GM21360 (cell line): ENCODE measurements around the gene NUMA1.
A peak's percentile ranks its signal among the peaks of the same experiment; 100 is the strongest.

Source experiments
- ATAC-seq: cut with Tn5 transposase; IDR thresholded peaks from one replicate; pipeline ENCODE4 v1.9.1; 2021; ENCODE audit warnings: mild to moderate bottlenecking, moderate library complexity; ENCODE audit not compliant: unreplicated experiment

NUMA1 gene

DNA sequence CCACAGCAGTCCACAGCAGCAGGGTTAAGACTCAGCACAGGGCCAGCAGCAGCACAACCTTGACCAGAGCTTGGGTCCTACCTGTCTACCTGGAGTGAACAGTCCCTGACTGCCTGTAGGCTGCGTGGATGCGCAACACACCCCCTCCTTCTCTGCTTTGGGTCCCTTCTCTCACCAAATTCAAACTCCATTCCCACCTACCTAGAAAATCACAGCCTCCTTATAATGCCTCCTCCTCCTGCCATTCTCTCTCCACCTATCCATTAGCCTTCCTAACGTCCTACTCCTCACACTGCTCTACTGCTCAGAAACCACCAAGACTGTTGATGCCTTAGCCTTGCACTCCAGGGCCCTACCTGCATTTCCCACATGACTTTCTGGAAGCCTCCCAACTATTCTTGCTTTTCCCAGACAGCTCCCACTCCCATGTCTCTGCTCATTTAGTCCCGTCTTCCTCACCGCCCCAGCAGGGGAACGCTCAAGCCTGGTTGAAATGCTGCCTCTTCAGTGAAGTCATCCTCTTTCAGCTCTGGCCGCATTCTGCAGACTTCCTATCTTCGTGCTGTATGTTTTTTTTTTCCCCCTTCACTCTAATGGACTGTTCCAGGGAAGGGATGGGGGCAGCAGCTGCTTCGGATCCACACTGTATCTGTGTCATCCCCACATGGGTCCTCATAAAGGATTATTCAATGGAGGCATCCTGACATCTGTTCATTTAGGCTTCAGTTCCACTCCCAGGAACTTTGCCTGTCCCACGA lies 78.3 kb downstream of the NUMA1 start:
- no peak for ATAC-seq

DNA sequence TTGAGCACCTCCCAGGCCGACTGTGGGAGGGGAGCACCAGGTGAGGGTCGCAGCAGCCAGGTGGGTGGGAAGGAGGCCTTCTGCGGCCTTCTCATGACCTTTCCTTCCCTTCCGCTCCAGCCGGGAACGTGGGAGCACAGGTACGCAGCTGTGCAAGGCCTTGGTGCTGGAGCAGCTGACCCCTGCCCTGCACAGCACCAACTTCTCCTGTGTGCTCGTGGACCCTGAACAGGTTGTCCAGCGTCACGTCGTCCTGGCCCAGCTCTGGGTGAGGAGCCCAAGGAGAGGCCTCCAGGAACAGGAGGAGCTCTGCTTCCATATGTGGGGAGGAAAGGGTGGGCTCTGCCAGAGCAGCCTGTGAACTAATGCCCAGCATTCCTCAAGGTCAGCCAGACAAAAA lies 79.1 kb downstream of the NUMA1 start:
- ATAC-seq = no peak

- ATAC-seq = no peak
These were observed 80.0 kb downstream of the NUMA1 start for GRCh38 chr11:72000202-72000867.

- no peak for ATAC-seq
These were observed 80.5 kb downstream of the NUMA1 start for GRCh38 chr11:71999798-72000197.

GRCh38 chr11:71999362-71999761 lies 81.0 kb downstream of the NUMA1 start:
- no peak for ATAC-seq

DNA sequence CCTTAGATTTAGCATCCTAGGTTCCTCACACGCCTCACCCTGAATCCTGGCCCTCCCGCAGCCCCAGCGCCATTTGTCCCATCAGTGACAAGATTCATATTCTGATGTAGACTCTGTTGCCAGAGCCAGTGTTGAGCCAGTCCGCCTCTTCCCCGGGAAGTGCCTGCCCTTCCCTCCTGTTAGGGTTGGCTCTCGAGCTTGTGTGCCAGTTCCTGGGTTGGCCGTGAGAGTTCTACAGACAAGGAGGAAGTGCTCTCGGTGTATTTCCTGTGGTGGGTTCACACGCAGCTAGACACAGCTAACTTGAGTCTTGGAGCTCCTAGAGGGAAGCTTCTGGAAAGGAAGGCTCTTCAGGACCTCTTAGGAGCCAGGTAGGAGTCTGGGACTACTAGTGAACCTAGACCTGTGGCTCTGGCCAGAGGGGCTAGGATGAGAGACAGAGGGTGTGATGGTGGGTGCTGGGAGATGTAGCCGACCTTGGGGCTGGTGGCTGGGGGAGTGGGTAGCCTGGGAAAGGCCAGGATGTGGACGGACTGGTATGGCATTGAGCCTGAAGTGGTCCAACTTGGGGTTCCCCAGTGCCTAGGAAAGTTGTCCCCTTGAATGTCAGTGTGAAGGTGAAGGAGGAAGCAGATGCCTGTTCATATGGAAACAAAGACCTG lies 81.6 kb downstream of the NUMA1 start, which contains the start of gene IL18BP:
Gene IL18BP (plus strand): TSS at position 261 of the 662 bp plus-strand sequence. CDS start 1,076 bp downstream, outside the sequence.
- ATAC-seq = no peak

DNA sequence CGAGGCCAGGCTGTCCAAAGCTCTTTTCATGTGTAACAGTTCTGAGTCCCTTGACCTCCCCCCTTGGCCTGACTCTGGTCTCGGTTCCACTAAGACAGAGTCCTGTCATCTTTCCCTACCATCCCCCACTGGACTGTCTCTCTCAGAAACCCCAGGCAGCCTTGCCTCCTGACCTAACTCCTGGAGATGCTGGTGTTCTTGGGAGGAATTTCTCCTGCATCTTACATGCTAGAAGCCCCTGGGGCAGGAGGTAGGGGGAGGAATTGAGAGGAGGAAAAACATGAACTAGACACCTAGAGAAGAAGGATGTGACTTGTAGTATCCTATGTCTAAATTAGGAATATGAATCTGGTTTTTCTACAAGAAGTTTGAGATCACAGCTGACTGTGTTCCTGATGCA lies 82.3 kb downstream of the NUMA1 start:
- ATAC-seq = no peak

GRCh38 chr11:71997594-71997993 lies 82.7 kb downstream of the NUMA1 start:
- no peak for ATAC-seq

GRCh38 chr11:71996946-71997345 lies 83.4 kb downstream of the NUMA1 start:
- ATAC-seq = no peak

DNA sequence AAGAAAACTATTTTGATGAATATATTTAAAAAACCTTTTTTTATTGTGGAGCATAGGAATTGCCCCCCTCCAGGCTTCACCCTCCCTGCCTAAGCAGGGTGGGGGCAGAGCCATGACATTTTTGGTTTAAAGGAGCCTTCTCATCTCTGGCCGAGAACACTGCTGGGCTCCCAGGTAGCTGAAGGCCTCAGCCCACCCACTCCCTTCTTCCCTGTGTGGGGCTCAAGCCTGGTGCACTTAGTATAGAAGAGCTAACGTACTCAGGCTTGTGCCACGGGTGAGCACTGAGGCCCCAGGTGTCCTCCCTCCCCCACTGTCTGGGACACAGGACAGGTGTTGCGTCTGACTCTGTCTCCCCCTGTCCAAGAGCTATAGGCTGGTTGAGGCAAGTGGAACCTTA lies 83.8 kb downstream of the NUMA1 start:
- no peak for ATAC-seq

GRCh38 chr11:71995726-71996291 lies 84.5 kb downstream of the NUMA1 start:
- ATAC-seq = no peak

DNA sequence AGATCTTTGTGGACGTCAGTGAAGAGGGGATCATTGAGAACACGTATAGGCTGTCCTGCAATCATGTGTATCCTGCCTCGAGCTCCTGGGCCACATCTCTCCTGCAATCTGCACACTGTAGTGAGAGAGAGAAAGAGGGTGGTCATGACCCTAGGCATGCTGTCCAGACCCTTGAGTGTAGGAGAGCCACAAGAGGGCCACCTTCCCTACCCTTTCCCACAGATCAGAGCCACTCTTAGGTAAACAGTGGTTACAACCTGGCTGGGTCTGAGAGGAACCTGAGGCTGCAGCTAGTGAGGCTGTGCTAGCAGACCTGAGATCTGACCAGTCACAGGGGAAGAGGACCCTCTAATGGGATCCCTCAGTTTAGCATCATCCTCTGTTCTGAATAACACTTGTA lies 85.6 kb downstream of the NUMA1 start:
- no peak for ATAC-seq

- no peak for ATAC-seq
These were observed 88.1 kb downstream of the NUMA1 start for GRCh38 chr11:71992136-71992730.

- ATAC-seq = peak; percentile 78
These were observed 88.8 kb downstream of the NUMA1 start for GRCh38 chr11:71991494-71991893.

GRCh38 chr11:71990701-71991100 lies 89.6 kb downstream of the NUMA1 start:
- no peak for ATAC-seq

GRCh38 chr11:71988050-71988449 lies 92.3 kb downstream of the NUMA1 start:
- ATAC-seq = no peak

- ATAC-seq = no peak
These were observed 92.8 kb downstream of the NUMA1 start for GRCh38 chr11:71987521-71987920.

DNA sequence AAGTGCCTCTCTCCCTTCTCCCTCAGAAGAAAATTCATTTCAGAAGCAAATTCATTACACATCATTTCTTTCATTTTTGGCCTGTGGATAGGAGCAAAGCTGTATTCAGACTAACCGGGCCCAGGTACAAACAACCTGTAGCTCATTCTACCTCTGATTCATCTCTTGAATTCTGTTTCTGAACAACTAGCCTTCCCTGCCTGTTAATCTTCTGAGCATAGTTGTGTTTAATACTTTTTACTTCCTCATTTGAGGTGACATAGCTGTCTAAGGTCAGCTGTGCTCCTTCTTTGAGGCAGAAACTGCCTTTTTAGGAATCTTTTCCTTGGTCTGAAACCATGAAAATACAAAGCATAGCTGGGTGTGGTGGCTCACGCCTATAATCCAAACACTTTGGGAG lies 94.2 kb downstream of the NUMA1 start:
- ATAC-seq = no peak

DNA sequence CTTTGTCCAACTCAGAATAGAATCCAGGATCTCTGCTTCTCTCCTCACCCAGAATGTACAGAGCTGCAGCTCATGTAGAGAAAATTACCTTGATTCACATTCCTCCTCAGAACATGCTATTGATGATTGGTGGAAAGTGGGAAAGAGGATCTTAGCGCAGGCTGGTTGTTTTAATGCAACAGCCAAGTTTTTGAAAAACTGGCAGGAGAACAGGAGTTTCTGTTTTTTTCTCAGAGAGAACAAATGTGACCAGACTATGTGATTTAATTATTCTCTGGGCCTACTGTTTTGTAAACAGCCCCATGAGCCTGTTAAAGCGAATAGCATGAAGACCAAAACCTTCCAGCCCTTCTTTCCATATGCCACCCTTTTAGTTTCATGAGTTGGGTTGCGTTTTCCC lies 100.7 kb downstream of the NUMA1 start:
- ATAC-seq = no peak

- no peak for ATAC-seq
These were observed 101.2 kb downstream of the NUMA1 start for GRCh38 chr11:71979094-71979493.

- ATAC-seq = no peak
These were observed 102.5 kb downstream of the NUMA1 start for GRCh38 chr11:71977743-71978418.
